H1 (cell line): Measurements from ENCODE around the gene HTR3B. TPM values are rescaled to one million over a fixed set of nuclear protein-coding genes. Genes with fewer than 3 reads are reported as not detected.
A peak's percentile ranks its signal among the peaks of the same experiment; 100 is the strongest.

Source experiments
- CTCF ChIA-PET: fragments of 300-600 bp; sonication (Branson Sonifier 250); formaldehyde crosslinking; loops from one replicate; lab custom pipeline; 2021; ENCODE audit not compliant: partially characterized antibody; lab: Charles Lee
- POLR2A ChIA-PET: fragments of 300-600 bp; sonication (Branson Sonifier 250); formaldehyde crosslinking; loops from one replicate; lab custom pipeline; 2021; ENCODE audit warnings: inconsistent platforms; ENCODE audit not compliant: partially characterized antibody; lab: Charles Lee
- DNase-seq, 2 experiments: peaks; one replicate each; pipeline versions ENCODE4 v3.0.0 to v3.0.0-alpha.2; 2010 to 2022; ENCODE audit warnings: low spot score in 2 of 2, low read depth in 1 of 2, mixed read lengths in 1 of 2
- FAIRE-seq: peaks from 2 replicates; lab custom pipeline; 2011; peaks lifted over from hg19 to GRCh38; lab: Jason Lieb, UNC
- H2AFZ ChIP-seq: 2 replicates; pipeline ENCODE4 v1.8.1; 2012; ENCODE audit warnings: low read length, inconsistent platforms
- H2AK5ac ChIP-seq: 2 replicates; pipeline ENCODE4 v1.6.1; 2013; ENCODE audit warnings: low read depth, low read length
- H2BK120ac ChIP-seq: replicated peaks from 2 replicates; pipeline ENCODE3; 2013; ENCODE audit warnings: low read depth, low read length, inconsistent platforms
- H2BK12ac ChIP-seq: 2 replicates; pipeline ENCODE4 v1.6.1; 2013; ENCODE audit warnings: low read depth, low read length
- H2BK15ac ChIP-seq: 2 replicates; pipeline ENCODE4 v1.6.1; 2013; ENCODE audit warnings: low read length
- H2BK20ac ChIP-seq: 2 replicates; pipeline ENCODE4 v1.6.1; 2013; ENCODE audit warnings: low read length
- H2BK5ac ChIP-seq: 2 replicates; pipeline ENCODE4 v1.6.1; 2013; ENCODE audit warnings: low read depth, low read length
- H3K14ac ChIP-seq: 2 replicates; pipeline ENCODE4 v1.6.1; 2013; ENCODE audit warnings: inconsistent platforms; ENCODE audit not compliant: insufficient read length
- H3K18ac ChIP-seq: 2 replicates; pipeline ENCODE4 v1.6.1; 2013; ENCODE audit warnings: low read length; ENCODE audit errors: extremely low read depth
- H3K23ac ChIP-seq: 2 replicates; pipeline ENCODE4 v1.6.1; 2013; ENCODE audit warnings: inconsistent platforms; ENCODE audit not compliant: insufficient read length
- H3K23me2 ChIP-seq: 2 replicates; pipeline ENCODE4 v1.6.1; 2013; ENCODE audit warnings: low read depth, low read length
- H3K27ac ChIP-seq: 2 replicates; pipeline ENCODE4 v1.6.1; 2011; ENCODE audit warnings: low read depth, low read length, inconsistent platforms
- H3K27me3 ChIP-seq, 4 experiments: replicated peaks in 1 of 4; 1 replicate in 1 of 4; 2 replicates in 3 of 4; pipeline versions ENCODE4 v1.6.1 to v1.8.1; 2011 to 2013; ENCODE audit warnings: low read length in 3 of 4, mild to moderate bottlenecking in 3 of 4, inconsistent platforms in 2 of 4, mixed read lengths in 2 of 4, moderate library complexity in 1 of 4; ENCODE audit not compliant: control insufficient read depth in 3 of 4, insufficient read depth in 3 of 4; ENCODE audit errors: extremely low read depth in 1 of 4
- H3K36me3 ChIP-seq, 4 experiments: 2 replicates each; pipeline versions ENCODE4 v1.6.1 to v1.8.1; 2011 to 2013; ENCODE audit warnings: mild to moderate bottlenecking in 4 of 4, low read length in 3 of 4, moderate library complexity in 2 of 4, control low read depth in 1 of 4, inconsistent platforms in 1 of 4; ENCODE audit not compliant: insufficient read depth in 4 of 4, control insufficient read depth in 2 of 4
- H3K4ac ChIP-seq: replicated peaks from 2 replicates; pipeline ENCODE3; 2013; ENCODE audit warnings: low read length, low read depth, mixed read lengths, inconsistent platforms; ENCODE audit not compliant: insufficient read length
- H3K4me1 ChIP-seq, 4 experiments: replicated peaks in 1 of 4; 1 replicate in 1 of 4; 2 replicates in 3 of 4; pipeline versions ENCODE4 v1.6.1 to v1.8.1; 2011 to 2013; ENCODE audit warnings: low read length in 3 of 4, inconsistent platforms in 2 of 4, mixed read lengths in 1 of 4; ENCODE audit not compliant: insufficient read depth in 4 of 4, control insufficient read depth in 3 of 4
- H3K4me2 ChIP-seq, 2 experiments: 2 replicates each; pipeline versions ENCODE4 v1.6.1 to v1.8.1; 2011 to 2013; ENCODE audit warnings: low read depth in 2 of 2, low read length in 2 of 2, control low read depth in 1 of 2, inconsistent platforms in 1 of 2, mild to moderate bottlenecking in 1 of 2; ENCODE audit not compliant: insufficient read depth in 1 of 2
- H3K4me3 ChIP-seq, 4 experiments: fragments of 200-600, 300-600 bp in 1 of 4; sonication (generic), shearing (Covaris generic), sonication (Bioruptor Twin) in 1 of 4; 2 replicates each; pipeline versions ENCODE4 v1.5.1 to v1.8.1; 2011 to 2016; ENCODE audit warnings: low read length in 4 of 4, low read depth in 3 of 4, control low read depth in 2 of 4, inconsistent platforms in 2 of 4, mild to moderate bottlenecking in 2 of 4, mixed read lengths in 1 of 4, moderate library complexity in 1 of 4; ENCODE audit not compliant: insufficient read depth in 2 of 4; ENCODE audit errors: extremely low read depth in 1 of 4
- H3K56ac ChIP-seq: replicated peaks from 2 replicates; pipeline ENCODE3; 2013; ENCODE audit warnings: low read depth, mild to moderate bottlenecking, mixed read lengths, low read length, inconsistent platforms; ENCODE audit not compliant: insufficient read length
- H3K79me1 ChIP-seq: 2 replicates; pipeline ENCODE4 v1.6.1; 2013; ENCODE audit warnings: low read depth, low read length, control low read depth
- H3K79me2 ChIP-seq, 2 experiments: 2 replicates each; pipeline versions ENCODE4 v1.6.1 to v1.8.1; 2012 to 2013; ENCODE audit warnings: low read length in 2 of 2, mild to moderate bottlenecking in 2 of 2, inconsistent platforms in 1 of 2; ENCODE audit not compliant: insufficient read depth in 2 of 2, control insufficient read depth in 1 of 2
- H3K9ac ChIP-seq, 4 experiments: replicated peaks in 1 of 4; 1 replicate in 1 of 4; 2 replicates in 3 of 4; pipeline versions ENCODE4 v1.6.1 to v1.8.1; 2011 to 2013; ENCODE audit warnings: low read depth in 3 of 4, low read length in 3 of 4, control low read depth in 2 of 4, mild to moderate bottlenecking in 2 of 4, moderate library complexity in 2 of 4, inconsistent platforms in 1 of 4; ENCODE audit errors: extremely low read depth in 1 of 4
- H3K9me3 ChIP-seq, 2 experiments: 2 replicates each; pipeline versions ENCODE4 v1.6.1 to v1.8.1; 2012 to 2013; ENCODE audit warnings: mild to moderate bottlenecking in 2 of 2, moderate library complexity in 2 of 2, control low read depth in 1 of 2, inconsistent platforms in 1 of 2, low read depth in 1 of 2, low read length in 1 of 2, mixed read lengths in 1 of 2; ENCODE audit not compliant: insufficient read depth in 2 of 2
- H4K20me1 ChIP-seq, 2 experiments: replicated peaks in 1 of 2; 2 replicates each; pipeline versions ENCODE3 to v1.8.1; 2011 to 2013; ENCODE audit warnings: inconsistent platforms in 2 of 2, low read length in 2 of 2, mild to moderate bottlenecking in 1 of 2; ENCODE audit not compliant: insufficient read depth in 2 of 2, control insufficient read depth in 1 of 2
- H4K5ac ChIP-seq: 2 replicates; pipeline ENCODE4 v1.6.1; 2013; ENCODE audit warnings: low read length, low read depth, mixed read lengths, inconsistent platforms; ENCODE audit not compliant: insufficient read length
- H4K8ac ChIP-seq: 2 replicates; pipeline ENCODE4 v1.8.0; 2013; ENCODE audit warnings: mild to moderate bottlenecking, moderate library complexity, low read length, inconsistent platforms; ENCODE audit not compliant: insufficient read depth; ENCODE audit errors: extremely low read depth
- H4K91ac ChIP-seq: replicated peaks from 2 replicates; pipeline ENCODE3; 2013; ENCODE audit warnings: low read length, mixed read lengths, inconsistent platforms; ENCODE audit not compliant: insufficient read length
- CTCF ChIP-seq, 3 experiments: IDR thresholded peaks; 1 replicate in 2 of 3; 2 replicates in 1 of 3; pipeline versions ENCODE4 v1.5.1 to v1.6.1; 2011; ENCODE audit warnings: low read length in 3 of 3, mild to moderate bottlenecking in 3 of 3, inconsistent platforms in 2 of 3, low read depth in 1 of 3, moderate library complexity in 1 of 3; ENCODE audit not compliant: insufficient read depth in 1 of 3; ENCODE audit errors: control extremely low read depth in 1 of 3
- PHF8 ChIP-seq: fragments of 200-600 bp; sonication (generic); conservative IDR thresholded peaks from 2 replicates; pipeline ENCODE4 v1.7.1; 2012; ENCODE audit warnings: low read depth, mild to moderate bottlenecking, inconsistent platforms, low read length, moderate library complexity
- WGBS, 2 experiments: shearing (Covaris generic) in 1 of 2; methylation state at CpG; one replicate each; pipeline versions ENCODE4 v1.1.6 to v1.1.7; 2013 to 2015; ENCODE audit warnings: low lambda C conversion rate in 2 of 2, mixed read lengths in 2 of 2, inconsistent platforms in 1 of 2, low coverage in 1 of 2, missing lambda C conversion rate in 1 of 2; ENCODE audit not compliant: insufficient replicate concordance in 2 of 2, insufficient coverage in 1 of 2, insufficient read length in 1 of 2; ENCODE audit errors: extremely low coverage in 1 of 2, missing lambda C conversion rate in 1 of 2; 5-methylcytosine and 5-hydroxymethylcytosine counted together
- polyA plus RNA-seq, 7 experiments: library from polyadenylated mRNA; depleted of rRNA in 3 of 7; stranded (reverse) in 5 of 7; unstranded in 2 of 7; fragments of >200 nt in 5 of 7; fragments of 200-250 nt in 2 of 7; gene quantifications; 1 replicate in 5 of 7; 2 replicates in 1 of 7; 4 replicates in 1 of 7; pipeline versions ENCODE4 v1.2.1 to v1.2.3, GENCODE V29; 2011 to 2013; ENCODE audit warnings: missing spikeins in 2 of 7, mixed read lengths in 2 of 7
- total RNA-seq: library from RNA; stranded (reverse); fragmentation: NEBNext Ultra II Directional; extraction: Animal tissue kit (Norgen Biotek cat#: 25700); gene quantifications from 2 replicates; pipeline ENCODE4 v1.2.1, GENCODE V29; 2021

The HTR3B gene
- total and polyA plus RNA-seq, 2 of the 8 experiments (the other 6 are each of a cell fraction or from before 2014, with no cell fraction given), result not detected

GRCh38 chr11:113951537-113951936 is 46.9 kb downstream of the HTR3B start:
- H2AFZ ChIP-seq, result peak overlapping the region; percentile 79; the same call in 1 of the 2 replicates
- ChIA-PET POLR2A (interaction anchor here (0.6 to 1.0 kb wide), 2 partner anchors 38 to 39 kb away, joined by 3 read pairs; no protein-coding TSS in a partner anchor), CTCF (interaction anchor here (0.7 to 2.9 kb wide), 6 partner anchors 10 to 56 kb away, joined by 3 to 22 read pairs (median 3); partner anchors contain the start of gene HTR3A)
- H3K4me3 ChIP-seq, result no peak overlapping the region
- H3K4ac ChIP-seq, result peak overlapping the region; percentile 65
- H3K4me2 ChIP-seq, result no peak overlapping the region
- DNase-seq (no peak), FAIRE-seq (no peak)
- peaks cover 0 to 11% (median 2%) of the 10 kb centered on the region in 4 experiments for H3K4me1 ChIP-seq
- no peaks in the 10 kb centered on the region for H3K79me1 ChIP-seq
- no peak overlapping the region for H4K5ac ChIP-seq
- no peak overlapping the region for H3K56ac ChIP-seq
- no peak overlapping the region for H2BK120ac ChIP-seq
- H3K9me3 ChIP-seq, result no peaks in the 10 kb centered on the region
- H3K18ac ChIP-seq, result no peak overlapping the region
- H3K23ac ChIP-seq, result no peak overlapping the region
- H3K14ac ChIP-seq, result no peak overlapping the region
- H2BK5ac ChIP-seq, result no peak overlapping the region
- 0 out of 2 replicates have a peak overlapping the region, but pooled peaks have one; percentile 7 for H2BK12ac ChIP-seq
- TF ChIP-seq CTCF (IDR thresholded peaks at IDR 0.05; ENCODE audit: control extremely low read depth in 1 of 3, insufficient read depth in 1 of 3, low read depth in 1 of 3, low read length in 3 of 3), result peak in 1 of 3 experiments; percentile 30; a peak in 1 of 4 replicates
- no peak for TF ChIP-seq PHF8
- H4K20me1 ChIP-seq, result no peaks in the 10 kb centered on the region
- no peak overlapping the region for H4K91ac ChIP-seq
- peak overlapping the region; percentile 87; the same call in 1 of the 2 replicates for H2BK20ac ChIP-seq
- H3K23me2 ChIP-seq, result no peaks in the 10 kb centered on the region
- no peak overlapping the region for H2AK5ac ChIP-seq
- no peak overlapping the region for H3K27ac ChIP-seq
- H3K27me3 ChIP-seq, result peaks cover 0 to 2% (median 0%) of the 10 kb centered on the region in 4 experiments; a peak in 1 of 7 replicates
- H3K79me2 ChIP-seq, result no peaks in the 10 kb centered on the region
- no peak overlapping the region for H4K8ac ChIP-seq
- 78% methylated on average over 5 of the region's 5 CpGs; no CpG with 5 or more reads in 1 of the 2 experiments for WGBS, 2 experiments
- no peaks in the 10 kb centered on the region for H3K36me3 ChIP-seq
- no peak overlapping the region for H3K9ac ChIP-seq
- H2BK15ac ChIP-seq, result no peak overlapping the region
